OCI-LY1 (cell line): ENCODE results near the gene ZCCHC3.

Experiments
- CTCF ChIP-seq: fragments of 200-600 bp; sonication (generic), shearing (Covaris generic); IDR thresholded peaks from 2 replicates; pipeline ENCODE4 v1.5.1; 2017; ENCODE audit warnings: mild to moderate bottlenecking, antibody characterized with exemption, low read length, moderate library complexity, mixed read lengths
- EZH2 ChIP-seq: fragments of 200-600 bp; sonication (generic), shearing (Covaris generic); IDR thresholded peaks from 2 replicates; pipeline ENCODE4 v1.8.0; 2017; ENCODE audit warnings: borderline replicate concordance, mixed run types, mild to moderate bottlenecking, antibody characterized with exemption, low read length, moderate library complexity, mixed read lengths

DNA sequence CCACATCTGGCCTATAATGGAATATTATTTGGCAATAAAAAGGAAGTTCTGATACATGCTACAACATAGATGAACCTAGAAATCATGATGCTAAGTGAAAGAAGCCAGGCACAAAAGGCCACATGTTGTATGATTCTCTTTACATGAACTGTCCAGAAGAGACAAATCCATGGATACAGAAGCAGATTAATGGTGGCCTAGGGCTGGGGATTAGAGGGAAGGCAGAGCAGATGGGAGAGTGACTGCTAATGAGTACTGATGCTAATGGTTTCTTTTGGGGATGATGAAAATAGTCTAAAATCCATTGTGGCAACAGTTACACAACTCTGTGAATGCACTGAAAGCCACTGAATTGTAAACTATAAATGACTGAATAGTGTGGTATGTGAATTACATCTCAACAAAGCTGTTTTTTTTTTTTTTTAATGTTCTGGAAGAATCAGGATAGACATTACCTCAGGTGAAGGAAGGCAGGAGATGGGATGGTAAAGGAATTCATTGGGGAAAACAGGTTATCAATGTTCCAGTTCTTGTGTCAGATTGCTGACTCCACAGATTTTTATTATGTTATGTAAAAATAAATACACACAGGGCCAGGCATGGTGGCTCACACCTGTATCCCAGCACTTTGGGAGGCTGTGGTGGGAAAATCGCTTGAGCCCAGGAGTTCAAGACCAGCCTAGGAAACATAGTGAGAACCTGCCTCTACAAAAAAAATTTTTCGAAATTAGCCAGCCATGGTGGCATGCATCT is 19.1 kb downstream of the ZCCHC3 start:
- no peak for TF ChIP-seq CTCF
- TF ChIP-seq EZH2 = no peak
